ENCODE results near the gene TRAPPC5.

DNA sequence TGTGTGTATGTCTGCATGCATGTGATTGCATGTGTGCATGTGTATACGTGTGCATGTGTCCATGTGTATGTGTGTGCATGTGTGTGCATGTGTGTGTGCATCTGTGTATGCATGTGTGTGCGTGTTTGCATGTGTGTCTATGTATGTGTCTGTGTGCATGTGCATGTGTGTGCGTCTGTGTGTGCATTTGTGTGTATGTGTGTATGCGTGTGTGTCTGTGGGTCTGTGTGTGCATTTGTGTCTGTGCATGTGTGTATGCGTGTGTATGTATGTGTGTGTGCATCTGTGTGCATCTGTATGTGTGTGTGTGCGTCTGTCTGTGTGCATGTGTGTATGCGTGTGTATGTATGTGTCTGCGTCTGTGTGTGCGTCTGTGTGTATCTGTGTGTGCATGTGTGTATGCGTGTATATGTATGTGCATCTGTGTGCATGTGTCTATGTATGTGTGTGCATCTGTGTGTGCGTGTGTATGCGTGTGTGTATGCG, 40.7 kb upstream of the TRAPPC5 start:
- TF ChIP-seq, protein P1, sequence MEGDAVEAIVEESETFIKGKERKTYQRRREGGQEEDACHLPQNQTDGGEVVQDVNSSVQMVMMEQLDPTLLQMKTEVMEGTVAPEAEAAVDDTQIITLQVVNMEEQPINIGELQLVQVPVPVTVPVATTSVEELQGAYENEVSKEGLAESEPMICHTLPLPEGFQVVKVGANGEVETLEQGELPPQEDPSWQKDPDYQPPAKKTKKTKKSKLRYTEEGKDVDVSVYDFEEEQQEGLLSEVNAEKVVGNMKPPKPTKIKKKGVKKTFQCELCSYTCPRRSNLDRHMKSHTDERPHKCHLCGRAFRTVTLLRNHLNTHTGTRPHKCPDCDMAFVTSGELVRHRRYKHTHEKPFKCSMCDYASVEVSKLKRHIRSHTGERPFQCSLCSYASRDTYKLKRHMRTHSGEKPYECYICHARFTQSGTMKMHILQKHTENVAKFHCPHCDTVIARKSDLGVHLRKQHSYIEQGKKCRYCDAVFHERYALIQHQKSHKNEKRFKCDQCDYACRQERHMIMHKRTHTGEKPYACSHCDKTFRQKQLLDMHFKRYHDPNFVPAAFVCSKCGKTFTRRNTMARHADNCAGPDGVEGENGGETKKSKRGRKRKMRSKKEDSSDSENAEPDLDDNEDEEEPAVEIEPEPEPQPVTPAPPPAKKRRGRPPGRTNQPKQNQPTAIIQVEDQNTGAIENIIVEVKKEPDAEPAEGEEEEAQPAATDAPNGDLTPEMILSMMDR (conservative IDR thresholded peaks at IDR 0.05; ENCODE audit: low read depth, low read length), result no peak
- TF ChIP-seq EZH2 (IDR thresholded peaks at IDR 0.05; ENCODE audit: low read length, unreplicated experiment), result no peak
